ENCODE data around the gene KLHL13. TPM values are rescaled to one million over a fixed set of nuclear protein-coding genes. Genes with fewer than 3 reads are reported as not detected.

The KLHL13 gene
- total RNA-seq, 1 experiment from 2014 or later, result not detected

DNA sequence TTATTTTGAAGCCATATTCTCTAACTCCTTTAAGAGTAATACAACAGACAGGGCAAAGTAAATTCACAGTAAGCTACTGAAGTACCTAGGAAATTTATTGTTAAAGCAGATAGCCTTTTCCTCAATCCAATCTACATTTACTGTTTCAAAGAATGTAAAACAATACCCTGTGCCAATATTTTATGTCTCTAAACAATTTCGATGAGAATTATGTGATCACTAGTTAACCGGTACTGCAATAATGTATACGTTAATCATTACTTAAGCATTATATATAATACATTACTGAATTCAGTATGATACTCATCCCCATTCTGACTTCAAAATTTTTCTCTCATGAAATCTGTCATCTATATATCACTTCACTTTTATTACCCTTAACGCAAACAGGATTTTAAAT lies 28.5 kb downstream of the KLHL13 start:
- Histone ChIP-seq H3K4me3 (no peak overlapping the region), H4K20me1 (ENCODE audit: insufficient read depth) (no peaks in the 10 kb centered on the region), H3K79me2 (ENCODE audit: low read depth) (no peaks in the 10 kb centered on the region), H3K27ac (no peak overlapping the region), H2AFZ (no peak overlapping the region), H3K9me3 (ENCODE audit: insufficient read depth, low read depth) (no peaks in the 10 kb centered on the region), H3K4me2 (no peak overlapping the region), H3F3A (ENCODE audit: insufficient read depth, low read depth) (no peaks in the 10 kb centered on the region), H3K27me3 (ENCODE audit: insufficient read depth, low read depth) (no peaks in the 10 kb centered on the region), H3K4me1 (replicated peaks; ENCODE audit: insufficient read depth) (no peaks in the 10 kb centered on the region), H3K36me3 (ENCODE audit: low read depth) (no peaks in the 10 kb centered on the region), H3K9me2 (ENCODE audit: insufficient read depth) (no peaks in the 10 kb centered on the region)
- no peak for DNase-seq
- POLR2A ChIA-PET (ENCODE audit: unreplicated experiment), result no interaction called here
- TF ChIP-seq, protein P1, sequence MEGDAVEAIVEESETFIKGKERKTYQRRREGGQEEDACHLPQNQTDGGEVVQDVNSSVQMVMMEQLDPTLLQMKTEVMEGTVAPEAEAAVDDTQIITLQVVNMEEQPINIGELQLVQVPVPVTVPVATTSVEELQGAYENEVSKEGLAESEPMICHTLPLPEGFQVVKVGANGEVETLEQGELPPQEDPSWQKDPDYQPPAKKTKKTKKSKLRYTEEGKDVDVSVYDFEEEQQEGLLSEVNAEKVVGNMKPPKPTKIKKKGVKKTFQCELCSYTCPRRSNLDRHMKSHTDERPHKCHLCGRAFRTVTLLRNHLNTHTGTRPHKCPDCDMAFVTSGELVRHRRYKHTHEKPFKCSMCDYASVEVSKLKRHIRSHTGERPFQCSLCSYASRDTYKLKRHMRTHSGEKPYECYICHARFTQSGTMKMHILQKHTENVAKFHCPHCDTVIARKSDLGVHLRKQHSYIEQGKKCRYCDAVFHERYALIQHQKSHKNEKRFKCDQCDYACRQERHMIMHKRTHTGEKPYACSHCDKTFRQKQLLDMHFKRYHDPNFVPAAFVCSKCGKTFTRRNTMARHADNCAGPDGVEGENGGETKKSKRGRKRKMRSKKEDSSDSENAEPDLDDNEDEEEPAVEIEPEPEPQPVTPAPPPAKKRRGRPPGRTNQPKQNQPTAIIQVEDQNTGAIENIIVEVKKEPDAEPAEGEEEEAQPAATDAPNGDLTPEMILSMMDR (conservative IDR thresholded peaks at IDR 0.05), result no peak
- no peak for TF ChIP-seq EZH2 (IDR thresholded peaks at IDR 0.05; ENCODE audit: low read depth)
- CTCF ChIA-PET, result no interaction called here
- intact Hi-C loops (cut with micrococcal nuclease; ENCODE audit: unreplicated experiment), result no loop called here
- BruUV-seq (replicated peaks), result no TSS peak

DNA sequence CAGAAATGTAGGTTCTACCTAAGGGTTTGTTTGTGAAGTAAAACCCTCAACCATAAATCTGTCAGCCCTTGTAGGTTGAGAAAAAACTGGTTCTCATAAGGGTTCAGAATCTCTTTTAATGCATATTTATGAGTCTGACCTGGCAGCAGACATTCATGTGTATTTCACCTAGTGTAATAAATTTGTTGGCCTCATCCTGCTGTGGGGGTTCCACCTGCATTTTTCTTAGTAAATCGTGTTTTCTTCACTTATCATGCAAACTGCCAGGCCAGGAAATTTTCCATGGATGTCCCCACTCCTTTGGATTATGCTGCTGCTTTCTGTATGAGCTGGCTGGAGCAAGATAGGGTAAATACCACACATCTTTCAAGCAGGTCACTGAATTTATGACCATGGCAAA lies 42.4 kb downstream of the KLHL13 start:
- Histone ChIP-seq H3K4me1 (replicated peaks; ENCODE audit: insufficient read depth) (no peaks in the 10 kb centered on the region), H3K4me3 (no peak overlapping the region), H3K27me3 (ENCODE audit: insufficient read depth, low read depth) (no peaks in the 10 kb centered on the region), H3K27ac (no peak overlapping the region), H3K79me2 (ENCODE audit: low read depth) (no peaks in the 10 kb centered on the region), H2AFZ (no peak overlapping the region), H3K9me3 (ENCODE audit: insufficient read depth, low read depth) (no peaks in the 10 kb centered on the region), H4K20me1 (ENCODE audit: insufficient read depth) (no peaks in the 10 kb centered on the region), H3K36me3 (ENCODE audit: low read depth) (no peaks in the 10 kb centered on the region), H3F3A (ENCODE audit: insufficient read depth, low read depth) (no peaks in the 10 kb centered on the region), H3K4me2 (no peak overlapping the region), H3K9me2 (ENCODE audit: insufficient read depth) (no peaks in the 10 kb centered on the region)
- DNase-seq, result no peak
- CTCF ChIA-PET, result no interaction called here
- POLR2A ChIA-PET (ENCODE audit: unreplicated experiment), result no interaction called here
- BruUV-seq (replicated peaks), result no TSS peak
- TF ChIP-seq, protein P1 (conservative IDR thresholded peaks at IDR 0.05), result no peak
- no peak for TF ChIP-seq EZH2 (IDR thresholded peaks at IDR 0.05; ENCODE audit: low read depth)
- intact Hi-C loops (cut with micrococcal nuclease; ENCODE audit: unreplicated experiment), result no loop called here

DNA sequence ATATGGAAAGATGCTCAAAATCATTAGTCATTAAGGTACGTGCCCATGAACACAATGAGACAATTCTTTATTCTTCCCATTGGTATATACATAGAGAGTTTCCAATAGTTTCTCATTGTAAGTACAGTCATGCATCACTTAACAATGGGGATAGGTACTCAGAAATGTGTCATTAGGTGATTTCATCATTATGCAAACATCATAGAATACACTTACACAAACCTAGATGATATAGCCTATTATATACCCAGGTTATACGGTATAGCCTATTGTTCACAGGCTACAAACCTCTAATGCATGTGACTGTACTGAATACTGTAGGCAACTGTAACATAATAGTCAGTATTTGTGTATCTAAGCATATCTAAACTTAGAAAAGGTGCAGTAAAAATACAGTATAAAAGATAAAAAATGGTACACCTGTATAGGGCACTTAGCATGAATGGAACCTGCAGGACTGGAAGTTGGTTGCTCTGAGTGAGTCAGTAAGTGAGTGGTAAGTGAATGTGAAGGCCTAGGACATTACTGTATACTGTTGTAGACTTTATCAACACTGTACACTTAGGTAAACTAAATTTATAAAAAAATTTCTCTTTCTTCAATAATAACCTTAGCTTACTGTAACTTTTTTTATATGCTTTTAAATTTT lies 49.6 kb downstream of the KLHL13 start:
- H3K9me2 ChIP-seq (ENCODE audit: insufficient read depth), result no peaks in the 10 kb centered on the region
- no peaks in the 10 kb centered on the region for H3K27me3 ChIP-seq (ENCODE audit: insufficient read depth, low read depth)
- no peaks in the 10 kb centered on the region for H3K36me3 ChIP-seq (ENCODE audit: low read depth)
- no peaks in the 10 kb centered on the region for H4K20me1 ChIP-seq (ENCODE audit: insufficient read depth)
- TF ChIP-seq, protein P1 (conservative IDR thresholded peaks at IDR 0.05), result no peak
- TF ChIP-seq EZH2 (IDR thresholded peaks at IDR 0.05; ENCODE audit: low read depth), result no peak
- CTCF ChIA-PET, result no interaction called here
- no peaks in the 10 kb centered on the region for H3K9me3 ChIP-seq (ENCODE audit: insufficient read depth, low read depth)
- H3F3A ChIP-seq (ENCODE audit: insufficient read depth, low read depth), result no peaks in the 10 kb centered on the region
- H2AFZ ChIP-seq, result no peak overlapping the region
- BruUV-seq (replicated peaks), result no TSS peak
- POLR2A ChIA-PET (ENCODE audit: unreplicated experiment), result no interaction called here
- H3K27ac ChIP-seq, result no peak overlapping the region
- DNase-seq, result no peak
- no peaks in the 10 kb centered on the region for H3K79me2 ChIP-seq (ENCODE audit: low read depth)
- intact Hi-C loops (cut with micrococcal nuclease; ENCODE audit: unreplicated experiment), result no loop called here
- H3K4me3 ChIP-seq, result no peak overlapping the region
- no peak overlapping the region for H3K4me2 ChIP-seq
- no peaks in the 10 kb centered on the region for H3K4me1 ChIP-seq (replicated peaks; ENCODE audit: insufficient read depth)
